Left colon (tissue), 2 donors: ENCODE results near the gene SF3B3. TPM values are rescaled to one million over a fixed set of nuclear protein-coding genes. Genes with fewer than 3 reads are reported as not detected.
"Not testable (repeated sequence)": the region's sequence is repeated elsewhere in the genome, so short reads cannot be mapped to it uniquely, and the experiment has no call there.

Source experiments
- ATAC-seq: fragments of 200-7000 bp; cut with Tn5 transposase; one replicate; pipeline ENCODE4 v1.9.1; 2020; ENCODE audit warnings: mild to moderate bottlenecking, moderate library complexity
- DNase-seq, 2 donors: peaks; one replicate each; pipeline ENCODE4 v3.0.0-alpha.2; 2020
- intact Hi-C, 2 donors: fragments of 100-400 bp; cut with DNase I in 1 of 2; cut with micrococcal nuclease in 1 of 2; formaldehyde crosslinking; loops; one replicate each; pipeline versions ENCODE4 v1.11.2 to v1.14.0; 2022; cut with DNase I, micrococcal nuclease
- total RNA-seq, 2 donors: library from RNA; stranded (reverse); fragmentation: NEBNext Ultra II Directional; extraction: Animal tissue kit (Norgen Biotek cat#: 25700); gene quantifications; one replicate each; pipeline ENCODE4 v1.2.1, GENCODE V29; 2021
- donor health status: DM: no; HTN: no; CAD: no.
- donor health status: DM: yes; HTN: yes; CAD: no.

The SF3B3 gene
- total RNA-seq, 2 donors from 2014 or later = 133 to 168 TPM

GRCh38 chr16:70496513-70496912 is 27.1 kb upstream of the SF3B3 start:
- no peak for ATAC-seq

GRCh38 chr16:70508752-70509151 is 14.9 kb upstream of the SF3B3 start:
- DNase-seq (no peak), ATAC-seq (no peak)
- intact Hi-C loops = no loop called here

More at GRCh38 chr16:70496513-70496912, 27.1 kb upstream of the SF3B3 start:
- intact Hi-C loops = no loop called here
- no peak for DNase-seq

- ATAC-seq = no peak
- intact Hi-C loops = no loop called here
- DNase-seq = no peak
Observed at GRCh38 chr16:70510216-70510615, 13.4 kb upstream of the SF3B3 start.

GRCh38 chr16:70511833-70512232 is 11.8 kb upstream of the SF3B3 start:
- DNase-seq (no peak), ATAC-seq (no peak)
- intact Hi-C loops = no loop called here

- intact Hi-C loops = no loop called here
- DNase-seq = no peak
- ATAC-seq = no peak
Observed at GRCh38 chr16:70512456-70512855, 11.2 kb upstream of the SF3B3 start.

- DNase-seq = no peak
- intact Hi-C loops = loop anchor here in 1 of 2 donors (10.0 kb wide), 1 partner anchor 134 kb away; no protein-coding TSS in a partner anchor
- no peak for ATAC-seq
Observed at GRCh38 chr16:70520612-70521297, 2.9 kb upstream of the SF3B3 start.

GRCh38 chr16:70522216-70523075 is 1.2 kb upstream of the SF3B3 start:
- intact Hi-C loops = loop anchor here in 1 of 2 donors (10.0 kb wide), 1 partner anchor 132 kb away; no protein-coding TSS in a partner anchor
- DNase-seq = no peak

GRCh38 chr16:70523076-70523742 is 407 bp upstream of the SF3B3 start, which contains the start of gene COG4:
Gene COG4 (minus strand): TSS chr16:70523554. CDS start chr16:70523543, 11 bp downstream.
- DNase-seq (peak; percentile 86 to 92), ATAC-seq (peak; percentile 85)
- intact Hi-C loops = loop anchor here in 1 of 2 donors (10.0 kb wide), 1 partner anchor 132 kb away; no protein-coding TSS in a partner anchor

More at GRCh38 chr16:70522216-70523075, 1.2 kb upstream of the SF3B3 start:
- ATAC-seq = no peak

GRCh38 chr16:70524399-70524825 is 796 bp downstream of the SF3B3 start:
- peak; percentile 35 to 41 for DNase-seq
- ATAC-seq = peak; percentile 34

GRCh38 chr16:70526403-70526802 is 2.8 kb downstream of the SF3B3 start:
- intact Hi-C loops = loop anchor here in 1 of 2 donors (10.0 kb wide), 1 partner anchor 128 kb away; no protein-coding TSS in a partner anchor
- ATAC-seq (no peak), DNase-seq (no peak)

More at GRCh38 chr16:70524399-70524825, 796 bp downstream of the SF3B3 start:
- intact Hi-C loops = loop anchor here in 1 of 2 donors (10.0 kb wide), 1 partner anchor 130 kb away; no protein-coding TSS in a partner anchor

- intact Hi-C loops = loop anchor here in 1 of 2 donors (10.0 kb wide), 1 partner anchor 127 kb away; no protein-coding TSS in a partner anchor
- ATAC-seq (no peak), DNase-seq (no peak)
Observed at GRCh38 chr16:70527315-70527996, 3.8 kb downstream of the SF3B3 start.

GRCh38 chr16:70529051-70529777 is 5.6 kb downstream of the SF3B3 start:
- DNase-seq = no peak
- intact Hi-C loops = loop anchor here in 1 of 2 donors (10.0 kb wide), 1 partner anchor 126 kb away; no protein-coding TSS in a partner anchor
- no peak for ATAC-seq

GRCh38 chr16:70529954-70530353 is 6.3 kb downstream of the SF3B3 start:
- intact Hi-C loops = loop anchor here in 1 of 2 donors (10.0 kb wide), 1 partner anchor 125 kb away; no protein-coding TSS in a partner anchor
- DNase-seq, ATAC-seq: not testable (repeated sequence)

- DNase-seq = no peak
- intact Hi-C loops = no loop called here
- ATAC-seq = no peak
Observed at GRCh38 chr16:70534971-70535370, 11.4 kb downstream of the SF3B3 start.

GRCh38 chr16:70540994-70541393 is 17.4 kb downstream of the SF3B3 start:
- no peak for ATAC-seq
- intact Hi-C loops = no loop called here
- DNase-seq = no peak

- ATAC-seq (no peak), DNase-seq (no peak)
- intact Hi-C loops = no loop called here
Observed at GRCh38 chr16:70544548-70544947, 20.9 kb downstream of the SF3B3 start.

- intact Hi-C loops = no loop called here
- DNase-seq = no peak
- no peak for ATAC-seq
Observed at GRCh38 chr16:70548936-70549335, 25.3 kb downstream of the SF3B3 start.
